ENCODE measurements around the gene RUBCN. TPM values are rescaled to one million over a fixed set of nuclear protein-coding genes. Genes with fewer than 3 reads are reported as not detected.

RUBCN gene
- total RNA-seq, 4 donors from 2014 or later: 45.7 to 76.7 (median 69.8) TPM

- H3K36me3 ChIP-seq: peaks cover 36 to 89% (median 78%) of the 10 kb centered on the region in 4 donors
- no peaks in the 10 kb centered on the region for H3K4me1 ChIP-seq
- H3K27ac ChIP-seq (replicated peaks in 1 of 4): no peak overlapping the region
- intact Hi-C loops (cut with DNase I): no loop called here
- WGBS: 100% methylated on average over 4 of the region's 4 CpGs
- no peak overlapping the region for H3K4me3 ChIP-seq
- TF ChIP-seq POLR2A (IDR thresholded peaks at IDR 0.05; ENCODE audit: low read depth) (no peak), POLR2AphosphoS5 (IDR thresholded peaks at IDR 0.05) (no peak), EP300 (IDR thresholded peaks at IDR 0.05) (no peak)
- TF ChIP-seq, protein P1, sequence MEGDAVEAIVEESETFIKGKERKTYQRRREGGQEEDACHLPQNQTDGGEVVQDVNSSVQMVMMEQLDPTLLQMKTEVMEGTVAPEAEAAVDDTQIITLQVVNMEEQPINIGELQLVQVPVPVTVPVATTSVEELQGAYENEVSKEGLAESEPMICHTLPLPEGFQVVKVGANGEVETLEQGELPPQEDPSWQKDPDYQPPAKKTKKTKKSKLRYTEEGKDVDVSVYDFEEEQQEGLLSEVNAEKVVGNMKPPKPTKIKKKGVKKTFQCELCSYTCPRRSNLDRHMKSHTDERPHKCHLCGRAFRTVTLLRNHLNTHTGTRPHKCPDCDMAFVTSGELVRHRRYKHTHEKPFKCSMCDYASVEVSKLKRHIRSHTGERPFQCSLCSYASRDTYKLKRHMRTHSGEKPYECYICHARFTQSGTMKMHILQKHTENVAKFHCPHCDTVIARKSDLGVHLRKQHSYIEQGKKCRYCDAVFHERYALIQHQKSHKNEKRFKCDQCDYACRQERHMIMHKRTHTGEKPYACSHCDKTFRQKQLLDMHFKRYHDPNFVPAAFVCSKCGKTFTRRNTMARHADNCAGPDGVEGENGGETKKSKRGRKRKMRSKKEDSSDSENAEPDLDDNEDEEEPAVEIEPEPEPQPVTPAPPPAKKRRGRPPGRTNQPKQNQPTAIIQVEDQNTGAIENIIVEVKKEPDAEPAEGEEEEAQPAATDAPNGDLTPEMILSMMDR (IDR thresholded peaks at IDR 0.05): no peak
- no peaks in the 10 kb centered on the region for H3K9me3 ChIP-seq
- DNase-seq (ENCODE audit: extremely low spot score): no peak
- H3K27me3 ChIP-seq: no peaks in the 10 kb centered on the region
Measured at GRCh38 chr3:197701841-197702240, 34.9 kb downstream of the RUBCN start.

DNA sequence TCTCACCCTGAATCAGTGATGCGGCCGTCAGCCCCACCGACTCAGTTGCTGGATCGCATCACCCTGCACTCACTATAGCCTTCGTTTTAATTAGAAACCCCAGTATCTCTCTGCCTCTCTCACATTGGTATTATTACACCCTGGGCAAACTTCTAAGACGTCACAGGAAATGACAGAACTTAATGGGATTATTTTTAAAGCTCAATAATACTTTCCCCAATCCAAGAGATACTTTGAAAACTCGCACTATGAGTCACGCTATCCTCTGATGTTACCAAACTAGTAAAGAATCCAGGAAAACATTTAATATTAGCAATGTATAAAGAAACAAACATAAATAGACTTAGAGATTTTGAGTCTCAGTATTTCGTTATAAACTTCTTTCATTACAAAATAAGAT is 36.6 kb downstream of the RUBCN start:
- peaks cover 50 to 96% (median 89%) of the 10 kb centered on the region in 4 donors for H3K36me3 ChIP-seq
- TF ChIP-seq, protein P1 (IDR thresholded peaks at IDR 0.05): no peak
- TF ChIP-seq POLR2AphosphoS5 (IDR thresholded peaks at IDR 0.05) (no peak), POLR2A (IDR thresholded peaks at IDR 0.05; ENCODE audit: low read depth) (no peak), EP300 (IDR thresholded peaks at IDR 0.05) (no peak)
- intact Hi-C loops (cut with DNase I): no loop called here
- H3K9me3 ChIP-seq: no peaks in the 10 kb centered on the region
- H3K27me3 ChIP-seq: no peaks in the 10 kb centered on the region
- 94% methylated on average over 9 of the region's 9 CpGs for WGBS
- no peak for DNase-seq (ENCODE audit: extremely low spot score)
- no peak overlapping the region for H3K27ac ChIP-seq (replicated peaks in 1 of 4)
- no peaks in the 10 kb centered on the region for H3K4me1 ChIP-seq
- H3K4me3 ChIP-seq: no peak overlapping the region

DNA sequence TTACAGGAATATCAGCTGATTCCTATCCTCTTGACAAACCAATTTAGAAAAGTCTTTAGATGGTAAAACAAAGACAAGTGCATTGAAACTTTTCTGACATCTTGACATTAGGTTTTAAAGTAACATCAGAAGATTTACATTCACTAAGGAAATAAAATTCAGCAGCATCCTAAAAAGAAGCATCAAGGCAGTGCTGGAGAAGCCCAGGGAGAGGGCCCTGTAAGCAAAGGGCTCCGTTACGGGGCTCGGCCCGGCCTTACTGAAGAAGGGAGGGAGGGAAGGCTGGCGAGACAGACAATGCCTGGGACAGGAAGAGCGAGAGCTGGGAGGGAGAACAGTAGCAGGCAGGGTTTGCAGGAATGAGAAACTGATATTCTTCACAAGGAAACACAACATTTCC is 39.3 kb downstream of the RUBCN start:
- Histone ChIP-seq H3K27me3 (no peaks in the 10 kb centered on the region), H3K4me1 (no peaks in the 10 kb centered on the region), H3K9me3 (no peaks in the 10 kb centered on the region), H3K36me3 (peaks cover 53 to 96% (median 90%) of the 10 kb centered on the region in 4 donors), H3K4me3 (no peak overlapping the region), H3K27ac (replicated peaks in 1 of 4) (no peak overlapping the region)
- intact Hi-C loops (cut with DNase I): no loop called here
- no peak for TF ChIP-seq POLR2A (IDR thresholded peaks at IDR 0.05; ENCODE audit: low read depth)
- TF ChIP-seq EP300 (IDR thresholded peaks at IDR 0.05): no peak
- TF ChIP-seq, protein P1 (IDR thresholded peaks at IDR 0.05): no peak
- no peak for TF ChIP-seq POLR2AphosphoS5 (IDR thresholded peaks at IDR 0.05)
- 96% methylated on average over 6 of the region's 6 CpGs for WGBS
- no peak for DNase-seq (ENCODE audit: extremely low spot score)

DNA sequence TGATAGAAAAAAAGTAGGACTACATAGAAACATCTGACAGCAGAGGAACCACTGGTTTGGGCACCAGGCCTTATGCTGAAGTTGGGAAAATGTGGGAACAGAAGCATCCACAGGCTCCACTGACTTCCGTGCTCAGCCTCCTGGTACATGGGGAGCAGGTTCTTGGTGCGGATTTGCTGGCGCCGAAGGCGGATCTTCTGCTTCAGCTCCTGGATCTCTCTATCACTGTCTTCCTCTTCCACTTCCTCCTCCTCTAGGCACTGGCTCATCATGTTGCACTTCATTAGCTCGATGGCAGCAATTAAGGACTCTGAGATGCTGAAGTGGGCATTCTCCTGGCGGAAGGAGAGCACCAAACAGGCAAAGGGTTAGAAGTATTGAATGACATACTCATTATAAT is 42.5 kb downstream of the RUBCN start:
- Histone ChIP-seq H3K27me3 (no peaks in the 10 kb centered on the region), H3K4me3 (no peak overlapping the region), H3K4me1 (peaks cover 0 to 5% (median 0%) of the 10 kb centered on the region in 4 donors), H3K27ac (replicated peaks in 1 of 4) (no peak overlapping the region), H3K36me3 (peaks cover 41 to 96% (median 89%) of the 10 kb centered on the region in 4 donors), H3K9me3 (no peaks in the 10 kb centered on the region)
- no peak for DNase-seq (ENCODE audit: extremely low spot score)
- intact Hi-C loops (cut with DNase I): no loop called here
- TF ChIP-seq, protein P1 (IDR thresholded peaks at IDR 0.05): no peak
- TF ChIP-seq EP300 (IDR thresholded peaks at IDR 0.05) (no peak), POLR2A (IDR thresholded peaks at IDR 0.05; ENCODE audit: low read depth) (no peak), POLR2AphosphoS5 (IDR thresholded peaks at IDR 0.05) (no peak)
- whole genome bisulfite sequencing: 90% methylated on average over 7 of the region's 7 CpGs

DNA sequence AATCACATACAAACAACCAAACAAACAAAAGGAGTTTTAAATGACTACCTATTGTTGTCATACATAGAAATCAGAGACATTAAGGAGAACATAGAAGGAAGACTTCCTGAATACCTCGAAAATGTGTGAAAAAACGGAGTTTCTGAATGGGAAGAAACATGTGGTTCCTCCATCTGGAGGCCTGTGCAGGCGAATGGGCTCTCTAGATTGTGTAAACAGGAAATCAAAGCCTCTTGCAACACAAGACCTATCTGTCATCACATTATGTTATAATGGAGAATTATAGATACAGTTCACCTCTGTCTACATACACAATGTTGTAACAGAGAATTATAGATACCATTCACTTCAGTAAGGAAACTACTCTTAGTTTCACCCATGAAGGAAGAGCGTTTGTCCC is 44.1 kb downstream of the RUBCN start:
- H3K9me3 ChIP-seq: no peaks in the 10 kb centered on the region
- intact Hi-C loops (cut with DNase I): no loop called here
- 56% methylated on average over 4 of the region's 4 CpGs for WGBS
- DNase-seq (ENCODE audit: extremely low spot score): no peak
- peaks cover 0 to 5% (median 0%) of the 10 kb centered on the region in 4 donors for H3K4me1 ChIP-seq
- TF ChIP-seq POLR2A (IDR thresholded peaks at IDR 0.05; ENCODE audit: low read depth) (no peak), EP300 (IDR thresholded peaks at IDR 0.05) (no peak), POLR2AphosphoS5 (IDR thresholded peaks at IDR 0.05) (no peak)
- TF ChIP-seq, protein P1 (IDR thresholded peaks at IDR 0.05): no peak
- H3K27ac ChIP-seq (replicated peaks in 1 of 4): no peak overlapping the region
- no peak overlapping the region for H3K4me3 ChIP-seq
- H3K27me3 ChIP-seq: no peaks in the 10 kb centered on the region
- H3K36me3 ChIP-seq: peaks cover 41 to 100% (median 93%) of the 10 kb centered on the region in 4 donors

Data from esophagus muscularis mucosa (tissue), 4 donors.